Bronchial epithelial cell (primary cell): Measurements from ENCODE around the gene BRINP1. TPM values are rescaled to one million over a fixed set of nuclear protein-coding genes. Genes with fewer than 3 reads are reported as not detected.

Experiments used
- DNase-seq: peaks from one replicate; pipeline ENCODE4 v3.0.0-alpha.2; 2010; ENCODE audit warnings: low read depth
- FAIRE-seq: peaks from 2 replicates; lab custom pipeline; 2011; peaks lifted over from hg19 to GRCh38; lab: Jason Lieb, UNC
- H3K27me3 ChIP-seq: 2 replicates; pipeline ENCODE4 v1.5.1; 2011; ENCODE audit warnings: low read length; ENCODE audit not compliant: control insufficient read depth, insufficient read depth
- H3K36me3 ChIP-seq: 2 replicates; pipeline ENCODE4 v1.5.1; 2011; ENCODE audit warnings: low read length; ENCODE audit not compliant: control insufficient read depth, insufficient read depth
- H3K4me3 ChIP-seq: 2 replicates; pipeline ENCODE4 v1.5.1; 2011; ENCODE audit warnings: mild to moderate bottlenecking, low read depth, low read length, control low read depth
- total RNA-seq: library from RNA; depleted of rRNA; stranded (reverse); fragments of >200 nt; gene quantifications from 2 replicates; pipeline ENCODE4 v1.2.1, GENCODE V29; 2014
- TF ChIP-seq, protein P1 (sequence below): IDR thresholded peaks from 2 replicates; pipeline ENCODE4 v1.5.1; 2011; ENCODE audit warnings: mild to moderate bottlenecking, moderate library complexity, low read length, control low read depth, inconsistent platforms; ENCODE audit not compliant: insufficient read depth, severe bottlenecking

BRINP1 gene
- total RNA-seq, 1 donor from 2014 or later = 1.6 TPM

GRCh38 chr9:119298076-119298853, 71.0 kb downstream of the BRINP1 start:
- peak; percentile 0 for DNase-seq
- Histone ChIP-seq H3K4me3 (no peak overlapping the region), H3K27me3 (no peaks in the 10 kb centered on the region), H3K36me3 (no peaks in the 10 kb centered on the region)
- FAIRE-seq = no peak
- TF ChIP-seq, protein P1, sequence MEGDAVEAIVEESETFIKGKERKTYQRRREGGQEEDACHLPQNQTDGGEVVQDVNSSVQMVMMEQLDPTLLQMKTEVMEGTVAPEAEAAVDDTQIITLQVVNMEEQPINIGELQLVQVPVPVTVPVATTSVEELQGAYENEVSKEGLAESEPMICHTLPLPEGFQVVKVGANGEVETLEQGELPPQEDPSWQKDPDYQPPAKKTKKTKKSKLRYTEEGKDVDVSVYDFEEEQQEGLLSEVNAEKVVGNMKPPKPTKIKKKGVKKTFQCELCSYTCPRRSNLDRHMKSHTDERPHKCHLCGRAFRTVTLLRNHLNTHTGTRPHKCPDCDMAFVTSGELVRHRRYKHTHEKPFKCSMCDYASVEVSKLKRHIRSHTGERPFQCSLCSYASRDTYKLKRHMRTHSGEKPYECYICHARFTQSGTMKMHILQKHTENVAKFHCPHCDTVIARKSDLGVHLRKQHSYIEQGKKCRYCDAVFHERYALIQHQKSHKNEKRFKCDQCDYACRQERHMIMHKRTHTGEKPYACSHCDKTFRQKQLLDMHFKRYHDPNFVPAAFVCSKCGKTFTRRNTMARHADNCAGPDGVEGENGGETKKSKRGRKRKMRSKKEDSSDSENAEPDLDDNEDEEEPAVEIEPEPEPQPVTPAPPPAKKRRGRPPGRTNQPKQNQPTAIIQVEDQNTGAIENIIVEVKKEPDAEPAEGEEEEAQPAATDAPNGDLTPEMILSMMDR = no peak

GRCh38 chr9:119291554-119291953, 77.7 kb downstream of the BRINP1 start:
- DNase-seq (no peak), FAIRE-seq (no peak)
- TF ChIP-seq, protein P1 = no peak
- Histone ChIP-seq H3K4me3 (no peak overlapping the region), H3K36me3 (no peaks in the 10 kb centered on the region), H3K27me3 (no peaks in the 10 kb centered on the region)

DNA sequence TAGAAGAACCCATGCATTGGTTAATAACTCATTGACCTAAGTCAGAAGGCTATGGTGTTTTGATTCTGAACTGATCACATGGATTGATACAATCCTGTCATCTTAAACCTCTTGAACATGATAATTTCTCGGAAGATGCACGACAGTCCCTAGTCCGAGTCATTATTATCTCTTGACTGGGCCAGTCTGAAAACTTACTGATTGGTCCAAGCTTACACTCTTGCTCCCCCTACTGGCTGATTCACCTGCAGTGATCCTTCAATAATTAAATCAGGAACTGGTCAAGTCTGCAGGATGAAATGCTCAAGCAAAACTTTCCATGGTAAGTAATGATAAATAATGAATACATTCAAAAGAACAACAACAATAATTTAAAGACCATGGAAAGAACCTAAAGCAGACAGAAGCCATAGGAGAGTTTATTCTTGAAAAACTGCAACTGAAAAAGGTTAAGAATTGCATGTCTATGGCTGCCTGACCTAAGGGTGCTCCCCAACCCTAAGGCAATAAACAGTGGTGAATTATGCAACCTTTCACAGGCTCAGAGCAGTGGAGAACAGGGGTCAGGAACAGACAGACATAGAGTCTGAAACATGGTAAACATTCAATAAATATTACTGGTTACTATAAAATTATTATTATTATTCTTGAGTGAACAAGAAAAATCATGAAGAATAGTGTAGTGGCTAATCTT, 79.3 kb downstream of the BRINP1 start:
- TF ChIP-seq, protein P1 = peak; percentile 29
- no peaks in the 10 kb centered on the region for H3K36me3 ChIP-seq
- no peaks in the 10 kb centered on the region for H3K27me3 ChIP-seq
- DNase-seq (peak; percentile 32), FAIRE-seq (no peak)
- no peak overlapping the region for H3K4me3 ChIP-seq

- TF ChIP-seq, protein P1 = no peak
- FAIRE-seq (no peak), DNase-seq (no peak)
- Histone ChIP-seq H3K36me3 (no peaks in the 10 kb centered on the region), H3K27me3 (no peaks in the 10 kb centered on the region), H3K4me3 (no peak overlapping the region)
Measured at GRCh38 chr9:119284587-119285337, 84.5 kb downstream of the BRINP1 start.

- H3K36me3 ChIP-seq = no peaks in the 10 kb centered on the region
- DNase-seq = no peak
- TF ChIP-seq, protein P1 = no peak
- H3K27me3 ChIP-seq = no peaks in the 10 kb centered on the region
- no peak for FAIRE-seq
- H3K4me3 ChIP-seq = no peak overlapping the region
Measured at GRCh38 chr9:119284118-119284517, 85.1 kb downstream of the BRINP1 start.
